Erythroblast (primary cell): Measurements from ENCODE around the gene CELA3A.

Experiments used
- DNase-seq, 2 experiments: peaks; one replicate each; lab custom pipeline; 2025; lab: John Stamatoyannopoulos, UW
- GATA1 ChIP-seq: IDR thresholded peaks from 2 replicates; pipeline ENCODE4 v1.6.1; 2011; ENCODE audit warnings: low read depth, mild to moderate bottlenecking, control low read depth, low read length, moderate library complexity
- POLR2A ChIP-seq: IDR thresholded peaks from 2 replicates; pipeline ENCODE4 v1.6.1; 2011; ENCODE audit warnings: mild to moderate bottlenecking, low read length

The CELA3A gene

GRCh38 chr1:22039594-22040285 lies 38.3 kb downstream of the CELA3A start:
- TF ChIP-seq POLR2A (no peak), GATA1 (no peak)
- peak; percentile 95 to 96 for DNase-seq

DNA sequence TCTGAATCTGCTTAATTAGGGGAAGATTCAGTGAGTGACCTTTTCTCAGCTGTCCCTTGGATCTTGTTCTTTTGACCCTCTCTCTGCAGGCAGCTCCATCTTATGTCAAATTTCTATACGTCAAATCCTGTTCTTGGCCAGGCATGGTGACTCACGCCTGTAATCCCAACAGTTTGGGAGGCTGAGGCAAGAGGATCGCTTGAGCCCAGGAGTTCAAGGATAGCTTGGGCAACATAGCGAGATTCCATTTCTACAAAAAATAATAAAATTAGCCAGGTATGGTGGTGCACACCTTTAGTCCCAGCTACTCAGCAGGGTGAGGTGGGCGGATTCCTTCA lies 38.8 kb downstream of the CELA3A start:
- TF ChIP-seq POLR2A (no peak), GATA1 (no peak)
- no peak for DNase-seq

- TF ChIP-seq POLR2A (no peak), GATA1 (no peak)
- no peak for DNase-seq
Measured at GRCh38 chr1:22041505-22041904, 40.0 kb downstream of the CELA3A start.

DNA sequence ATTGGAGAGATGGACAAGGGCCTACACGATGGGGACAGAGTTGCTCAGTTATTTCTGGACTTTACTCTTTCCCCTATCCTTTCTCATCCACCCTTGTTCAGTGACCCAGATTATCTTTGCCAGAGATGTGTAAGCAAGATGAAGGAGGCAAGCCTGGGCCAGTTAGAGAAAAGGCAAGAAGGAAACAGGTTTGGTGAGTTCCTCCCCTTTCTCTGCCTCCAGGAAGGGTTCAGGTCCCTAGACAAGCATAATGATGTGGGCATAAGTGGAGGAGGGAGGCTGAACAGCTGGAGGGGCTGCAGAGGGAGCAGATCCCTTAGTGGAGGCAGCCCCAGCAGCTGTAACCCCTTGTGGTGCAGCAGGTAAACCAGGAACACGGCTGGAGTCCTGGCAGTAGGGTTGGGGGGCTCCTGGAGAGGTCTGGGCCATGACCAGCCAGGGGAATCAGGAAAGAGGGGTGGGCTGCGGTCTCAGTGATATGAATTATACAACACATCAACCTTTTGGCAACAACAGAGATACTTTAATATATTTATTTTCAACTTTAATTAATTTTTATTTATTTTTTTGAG lies 41.8 kb downstream of the CELA3A start:
- no peak for DNase-seq
- TF ChIP-seq GATA1 (no peak), POLR2A (no peak)

DNA sequence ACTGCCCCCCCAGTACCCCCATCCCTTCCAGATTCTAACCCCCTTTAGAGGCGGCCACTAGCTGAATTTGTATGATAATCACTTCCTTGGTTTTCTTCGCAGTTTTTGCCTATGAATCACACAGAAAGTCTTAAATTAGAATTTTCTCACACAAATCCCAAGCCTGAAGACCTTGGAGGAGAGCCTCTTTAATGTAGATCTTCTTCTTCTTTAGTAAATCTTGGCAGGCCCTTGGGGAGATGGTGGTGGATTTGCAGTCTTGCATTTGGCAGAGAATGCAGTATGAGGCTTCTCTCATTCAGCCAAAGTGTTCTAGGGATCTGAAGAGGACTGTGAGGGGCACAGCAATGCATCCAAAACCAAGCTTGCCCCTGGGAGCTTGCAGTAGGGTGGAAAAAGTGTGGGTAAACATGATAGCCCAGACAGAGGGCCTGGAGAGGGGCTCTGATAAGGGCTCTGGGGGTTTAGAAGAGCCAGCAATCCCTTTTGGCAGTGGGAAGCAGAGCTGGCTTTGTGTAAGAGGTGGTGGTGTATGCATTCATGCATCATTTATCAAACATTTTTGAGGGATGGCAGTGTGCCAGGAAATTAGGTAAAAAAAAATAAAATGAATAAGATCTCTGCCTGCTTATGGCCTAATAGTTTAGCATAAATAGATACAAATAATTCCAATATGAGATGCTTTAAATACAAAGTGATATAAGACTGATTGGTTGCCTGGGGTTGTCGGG lies 43.4 kb downstream of the CELA3A start:
- TF ChIP-seq POLR2A (no peak), GATA1 (no peak)
- DNase-seq: peak in 1 of 2 experiments; percentile 12

- TF ChIP-seq GATA1 (no peak), POLR2A (no peak)
- DNase-seq: no peak
Measured at GRCh38 chr1:22045604-22046228, 44.3 kb downstream of the CELA3A start.

DNA sequence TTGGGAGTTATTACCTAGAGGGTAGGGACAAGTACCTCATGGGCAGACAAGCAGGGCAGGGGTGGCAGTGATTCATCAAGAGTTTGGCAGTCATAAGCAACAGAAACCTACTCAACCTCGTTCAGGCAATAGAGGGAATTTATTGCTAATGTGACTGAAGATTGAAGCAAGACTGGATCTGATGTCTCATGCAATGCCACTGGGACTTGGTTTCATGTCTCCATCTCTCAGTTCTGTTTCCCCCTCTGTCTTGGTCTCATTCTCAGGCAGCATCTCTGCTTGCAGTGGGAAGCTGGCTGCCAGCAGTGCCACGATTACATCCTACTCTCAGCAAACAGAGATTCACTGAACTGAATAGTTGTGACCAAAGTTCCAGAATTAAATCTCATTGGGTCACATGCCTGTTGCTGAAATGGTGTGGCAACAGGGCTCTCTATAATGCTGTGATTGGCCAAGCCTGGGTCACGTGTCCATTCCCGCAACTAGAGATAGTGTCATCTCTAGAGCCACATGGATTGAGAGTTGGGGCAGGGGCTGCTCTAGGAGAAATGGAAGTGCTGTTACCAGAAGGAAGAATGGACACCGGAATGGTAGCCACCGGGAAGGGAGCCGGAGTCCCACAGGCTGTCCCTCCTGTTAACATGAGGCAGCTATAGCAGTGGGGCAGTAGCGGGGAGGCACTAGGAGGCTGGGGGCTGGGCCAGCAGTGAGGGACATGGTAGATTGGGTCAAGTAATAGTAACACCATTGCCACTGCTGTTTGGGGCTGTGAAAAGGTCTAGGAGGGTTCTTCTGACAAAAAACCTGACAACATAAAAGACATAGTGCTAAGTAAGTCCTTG lies 47.1 kb downstream of the CELA3A start:
- no peak for TF ChIP-seq GATA1
- no peak for TF ChIP-seq POLR2A
- DNase-seq: no peak

GRCh38 chr1:22050330-22050729 lies 48.9 kb downstream of the CELA3A start:
- TF ChIP-seq POLR2A (no peak), GATA1 (no peak)
- no peak for DNase-seq

GRCh38 chr1:22051607-22052114 lies 50.2 kb downstream of the CELA3A start:
- no peak for DNase-seq
- no peak for TF ChIP-seq POLR2A
- no peak for TF ChIP-seq GATA1

DNA sequence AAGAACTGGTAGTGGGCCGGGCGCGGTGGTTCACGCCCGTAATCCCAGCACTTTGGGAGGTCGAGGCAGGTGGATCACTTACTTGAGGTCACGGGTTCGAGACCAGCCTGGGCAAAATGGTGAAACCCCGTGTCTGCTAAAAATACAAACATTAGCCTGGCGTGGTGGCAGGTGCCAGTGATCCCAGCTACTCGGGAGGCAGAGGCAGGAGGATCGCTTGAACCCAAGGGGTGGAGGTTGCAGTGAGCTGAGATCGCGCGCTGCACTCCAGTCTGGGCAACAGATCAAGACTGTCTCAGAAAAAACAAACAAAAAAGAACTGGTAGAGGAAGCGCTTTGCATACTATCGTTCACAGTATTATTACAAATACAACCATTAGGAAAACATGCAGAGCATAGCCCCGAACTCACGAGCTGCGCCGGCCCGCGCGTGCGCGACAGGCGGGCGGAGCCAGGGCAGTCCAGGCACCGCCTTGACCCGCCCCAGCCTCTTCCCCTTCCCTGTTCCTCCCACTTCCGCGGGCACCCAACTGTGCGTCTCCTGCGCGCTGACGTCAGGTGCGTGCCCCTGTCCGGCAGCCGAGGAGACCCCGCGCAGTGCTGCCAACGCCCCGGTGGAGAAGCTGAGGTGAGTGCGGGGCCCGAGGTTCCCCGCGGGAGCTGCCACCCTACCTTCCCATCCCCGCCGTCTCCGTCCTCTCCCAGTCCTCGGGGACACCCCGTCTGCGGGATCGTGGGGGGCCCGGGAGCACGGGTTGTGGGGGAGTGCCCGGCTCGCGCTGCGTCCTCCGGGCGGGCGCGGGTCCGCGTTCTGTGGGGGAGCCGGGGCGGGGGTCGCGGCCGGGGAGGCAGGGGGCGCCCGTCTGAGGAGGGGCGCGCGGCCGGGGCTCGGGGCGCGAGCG lies 50.9 kb downstream of the CELA3A start, which contains the start of gene CDC42:
Gene CDC42 (plus strand): TSS at position 595 of the 902 bp plus-strand sequence. CDS start 25,770 bp downstream, outside the sequence.
- peak; percentile 98 for DNase-seq
- TF ChIP-seq POLR2A (peak; percentile 94), GATA1 (no peak)

GRCh38 chr1:22053017-22053860 lies 51.8 kb downstream of the CELA3A start:
- no peak for TF ChIP-seq GATA1
- TF ChIP-seq POLR2A: no peak
- peak in 1 of 2 experiments; percentile 88 for DNase-seq
